ENCODE results near the gene CCSER1.

Gene CCSER1

DNA sequence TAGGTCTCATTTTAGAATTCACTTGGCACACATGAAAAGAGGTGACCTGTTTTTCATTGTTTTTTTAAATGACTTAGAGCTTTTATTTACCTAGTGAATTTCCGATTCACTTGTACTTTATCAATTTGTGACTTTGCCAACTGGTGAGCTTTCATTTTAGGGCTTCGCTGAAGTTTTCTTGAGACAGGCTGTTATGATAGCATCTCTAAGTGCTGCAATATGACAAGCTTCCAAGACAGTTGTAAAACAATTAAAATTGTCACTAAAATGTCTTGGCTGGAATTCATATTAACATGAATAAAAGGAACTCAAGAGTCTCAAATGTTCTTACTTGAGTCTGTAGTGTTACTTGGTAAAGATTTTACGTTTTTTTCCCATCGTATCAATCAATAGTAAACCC, 1344.9 kb downstream of the CCSER1 start:
- H3K4me3 ChIP-seq (ENCODE audit: low read depth, low read length): no peak overlapping the region
- TF ChIP-seq, protein P1, sequence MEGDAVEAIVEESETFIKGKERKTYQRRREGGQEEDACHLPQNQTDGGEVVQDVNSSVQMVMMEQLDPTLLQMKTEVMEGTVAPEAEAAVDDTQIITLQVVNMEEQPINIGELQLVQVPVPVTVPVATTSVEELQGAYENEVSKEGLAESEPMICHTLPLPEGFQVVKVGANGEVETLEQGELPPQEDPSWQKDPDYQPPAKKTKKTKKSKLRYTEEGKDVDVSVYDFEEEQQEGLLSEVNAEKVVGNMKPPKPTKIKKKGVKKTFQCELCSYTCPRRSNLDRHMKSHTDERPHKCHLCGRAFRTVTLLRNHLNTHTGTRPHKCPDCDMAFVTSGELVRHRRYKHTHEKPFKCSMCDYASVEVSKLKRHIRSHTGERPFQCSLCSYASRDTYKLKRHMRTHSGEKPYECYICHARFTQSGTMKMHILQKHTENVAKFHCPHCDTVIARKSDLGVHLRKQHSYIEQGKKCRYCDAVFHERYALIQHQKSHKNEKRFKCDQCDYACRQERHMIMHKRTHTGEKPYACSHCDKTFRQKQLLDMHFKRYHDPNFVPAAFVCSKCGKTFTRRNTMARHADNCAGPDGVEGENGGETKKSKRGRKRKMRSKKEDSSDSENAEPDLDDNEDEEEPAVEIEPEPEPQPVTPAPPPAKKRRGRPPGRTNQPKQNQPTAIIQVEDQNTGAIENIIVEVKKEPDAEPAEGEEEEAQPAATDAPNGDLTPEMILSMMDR (IDR thresholded peaks at IDR 0.05; ENCODE audit: insufficient read depth, low read length, missing control alignments): no peak
- ChIA-PET CTCF (no interaction called here), POLR2A (no interaction called here)
- no peak for DNase-seq (ENCODE audit: low read depth, low spot score)

DNA sequence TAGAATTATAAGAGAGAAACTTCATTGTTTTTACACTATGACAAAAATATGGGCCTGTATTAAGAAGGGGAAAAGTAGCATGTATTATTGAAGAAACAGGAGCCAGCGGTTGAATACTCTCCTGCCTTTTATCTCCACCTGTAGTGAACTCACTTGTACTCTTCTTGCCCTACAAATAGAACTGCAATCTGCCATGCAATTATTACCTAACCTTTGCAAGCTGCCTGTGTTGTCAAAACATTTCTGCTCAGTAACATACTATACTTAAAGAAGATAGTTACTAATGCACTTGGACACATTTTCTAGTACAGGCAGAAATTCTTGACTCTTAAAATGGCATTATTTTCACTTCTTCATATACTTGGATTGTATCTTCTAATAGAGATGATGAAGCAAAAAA, 1358.2 kb downstream of the CCSER1 start:
- CTCF ChIA-PET: no interaction called here
- no peak for DNase-seq (ENCODE audit: low read depth, low spot score)
- TF ChIP-seq, protein P1 (IDR thresholded peaks at IDR 0.05; ENCODE audit: insufficient read depth, low read length, missing control alignments): no peak
- POLR2A ChIA-PET: no interaction called here
- no peak overlapping the region for H3K4me3 ChIP-seq (ENCODE audit: low read depth, low read length)

DNA sequence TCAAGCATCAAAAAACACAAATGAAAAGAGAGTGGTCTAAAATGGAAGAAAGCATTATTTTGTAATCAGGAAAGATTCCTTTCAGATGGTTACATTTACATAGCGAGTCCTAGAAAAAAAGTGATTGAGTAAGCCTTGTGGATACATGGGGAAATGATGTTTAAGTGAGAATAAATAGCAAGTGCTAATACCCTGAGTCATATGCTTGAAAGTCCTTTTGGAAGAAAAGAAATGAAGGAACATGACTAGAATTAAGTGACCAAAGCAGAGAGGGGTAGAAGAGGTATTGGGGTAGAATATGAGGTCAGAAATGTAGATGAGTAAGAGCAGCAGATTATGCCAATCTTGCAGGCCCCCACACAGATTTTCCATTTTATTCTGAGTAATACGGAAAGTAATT, 1361.8 kb downstream of the CCSER1 start:
- DNase-seq (ENCODE audit: low read depth, low spot score): no peak
- ChIA-PET POLR2A (no interaction called here), CTCF (no interaction called here)
- H3K4me3 ChIP-seq (ENCODE audit: low read depth, low read length): no peak overlapping the region
- TF ChIP-seq, protein P1 (IDR thresholded peaks at IDR 0.05; ENCODE audit: insufficient read depth, low read length, missing control alignments): no peak

DNA sequence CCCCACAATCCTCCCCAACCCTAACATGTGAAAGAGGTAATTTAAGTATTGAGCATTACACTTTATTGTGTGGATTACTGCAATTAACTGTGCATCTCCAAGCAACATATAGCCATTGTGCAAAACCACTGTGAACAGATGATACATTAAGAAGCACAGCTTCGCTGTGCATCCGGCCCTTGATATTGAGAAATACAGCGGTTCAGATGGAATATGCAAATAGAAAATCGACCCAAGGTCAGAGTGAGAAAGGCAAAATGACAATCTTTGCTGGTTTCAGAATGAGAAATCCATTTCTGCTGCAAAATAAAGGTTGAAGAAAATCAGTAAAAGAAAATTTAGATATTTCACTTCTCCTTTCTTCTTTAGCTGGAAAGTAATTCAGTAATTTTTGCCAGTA, 1370.7 kb downstream of the CCSER1 start:
- no peak overlapping the region for H3K4me3 ChIP-seq (ENCODE audit: low read depth, low read length)
- DNase-seq (ENCODE audit: low read depth, low spot score): no peak
- POLR2A ChIA-PET: no interaction called here
- CTCF ChIA-PET: no interaction called here
- TF ChIP-seq, protein P1 (IDR thresholded peaks at IDR 0.05; ENCODE audit: insufficient read depth, low read length, missing control alignments): no peak

DNA sequence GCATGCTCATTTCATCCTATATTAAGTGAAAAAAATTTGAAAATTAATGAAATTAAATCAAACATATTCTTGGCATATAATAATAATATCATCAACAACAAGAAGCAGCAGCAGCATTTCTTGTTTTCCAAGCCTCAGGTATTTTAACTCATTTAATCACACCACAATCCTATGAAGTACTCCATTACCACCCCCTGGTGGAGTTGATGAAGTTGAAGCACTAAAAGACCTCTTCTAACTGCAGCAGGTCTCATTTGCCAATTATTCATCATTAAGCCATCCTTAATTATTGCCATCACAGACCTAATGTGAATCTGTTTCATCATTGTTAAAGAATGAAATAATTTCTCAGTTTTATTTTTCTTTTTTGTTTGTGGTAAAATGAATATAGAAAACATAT, 1375.2 kb downstream of the CCSER1 start:
- no peak for DNase-seq (ENCODE audit: low read depth, low spot score)
- ChIA-PET CTCF (no interaction called here), POLR2A (no interaction called here)
- TF ChIP-seq, protein P1 (IDR thresholded peaks at IDR 0.05; ENCODE audit: insufficient read depth, low read length, missing control alignments): no peak
- H3K4me3 ChIP-seq (ENCODE audit: low read depth, low read length): no peak overlapping the region

DNA sequence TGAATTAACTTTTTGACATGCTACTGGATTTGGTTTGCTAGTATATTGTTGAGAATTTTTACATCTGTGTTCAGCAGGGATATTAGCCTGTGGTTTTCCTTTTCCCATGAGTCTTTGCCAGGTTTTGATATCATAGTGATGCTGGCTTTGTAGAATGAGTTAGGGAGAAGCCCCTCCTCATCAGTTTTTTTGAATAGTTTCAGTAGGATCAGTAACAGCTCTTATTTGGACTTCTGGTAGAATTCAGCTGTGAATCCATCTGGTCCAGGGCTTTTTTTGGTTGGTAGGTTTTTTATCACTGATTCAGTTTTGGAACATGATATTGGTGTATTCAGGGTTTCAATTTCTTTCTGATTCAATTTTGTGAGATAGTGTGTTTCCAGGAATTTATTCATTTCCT, 1386.1 kb downstream of the CCSER1 start:
- ChIA-PET CTCF (no interaction called here), POLR2A (no interaction called here)
- no peak overlapping the region for H3K4me3 ChIP-seq (ENCODE audit: low read depth, low read length)
- DNase-seq (ENCODE audit: low read depth, low spot score): no peak
- TF ChIP-seq, protein P1 (IDR thresholded peaks at IDR 0.05; ENCODE audit: insufficient read depth, low read length, missing control alignments): no peak

Data from AG04449 (cell line).